H9 (cell line): Measurements from ENCODE around the gene KRT5. TPM values are rescaled to one million over a fixed set of nuclear protein-coding genes. Genes with fewer than 3 reads are reported as not detected.
A peak's percentile ranks its signal among the peaks of the same experiment; 100 is the strongest.

ENCODE experiments used
- DNase-seq: peaks from one replicate; pipeline ENCODE4 v3.0.0-alpha.2; 2017
- H2AFZ ChIP-seq: one replicate; pipeline ENCODE4 v1.6.1; 2013; ENCODE audit warnings: mild to moderate bottlenecking, low read length, control low read depth, moderate library complexity
- H2AK5ac ChIP-seq: 2 replicates; pipeline ENCODE4 v1.6.1; 2013; ENCODE audit warnings: low read length, control low read depth, mixed read lengths; ENCODE audit not compliant: insufficient read length
- H2BK120ac ChIP-seq: one replicate; pipeline ENCODE4 v1.6.1; 2013; ENCODE audit warnings: low read depth, mild to moderate bottlenecking, low read length, control low read depth, inconsistent platforms; ENCODE audit not compliant: poor library complexity, severe bottlenecking
- H2BK12ac ChIP-seq: 2 replicates; pipeline ENCODE4 v1.6.1; 2013; ENCODE audit warnings: low read length, control low read depth, mixed read lengths, low read depth; ENCODE audit not compliant: insufficient read length
- H2BK15ac ChIP-seq: 2 replicates; pipeline ENCODE4 v1.6.1; 2013; ENCODE audit warnings: low read depth, low read length, control low read depth
- H2BK20ac ChIP-seq: one replicate; pipeline ENCODE4 v1.6.1; 2013; ENCODE audit warnings: low read depth, mild to moderate bottlenecking, low read length, control low read depth, inconsistent platforms; ENCODE audit not compliant: poor library complexity, severe bottlenecking
- H2BK5ac ChIP-seq: 2 replicates; pipeline ENCODE4 v1.6.1; 2013; ENCODE audit warnings: low read length, control low read depth, mixed read lengths; ENCODE audit not compliant: insufficient read length
- H3K14ac ChIP-seq: 2 replicates; pipeline ENCODE4 v1.6.1; 2013; ENCODE audit warnings: low read length, control low read depth; ENCODE audit not compliant: insufficient read depth
- H3K18ac ChIP-seq: 2 replicates; pipeline ENCODE4 v1.6.1; 2013; ENCODE audit warnings: low read depth, mild to moderate bottlenecking, mixed read lengths, low read length, control low read depth; ENCODE audit not compliant: insufficient read length
- H3K23ac ChIP-seq: 2 replicates; pipeline ENCODE4 v1.6.1; 2013; ENCODE audit warnings: low read length, control low read depth, mixed read lengths, low read depth; ENCODE audit not compliant: insufficient read length
- H3K23me2 ChIP-seq: 2 replicates; pipeline ENCODE4 v1.6.1; 2013; ENCODE audit warnings: low read depth, mild to moderate bottlenecking, mixed read lengths, low read length, control low read depth; ENCODE audit not compliant: insufficient read length, poor library complexity, severe bottlenecking
- H3K27ac ChIP-seq: 2 replicates; pipeline ENCODE4 v1.5.1; 2013; ENCODE audit warnings: low read length, control low read depth, mixed read lengths, low read depth; ENCODE audit not compliant: insufficient read length
- H3K27me3 ChIP-seq: 2 replicates; pipeline ENCODE4 v1.6.1; 2013; ENCODE audit warnings: low read length, control low read depth, inconsistent platforms; ENCODE audit not compliant: insufficient read depth
- H3K4ac ChIP-seq: 2 replicates; pipeline ENCODE4 v1.6.1; 2013; ENCODE audit warnings: low read depth, mild to moderate bottlenecking, control low read depth, inconsistent platforms, low read length, moderate library complexity
- H3K4me1 ChIP-seq: 2 replicates; pipeline ENCODE4 v1.6.1; 2013; ENCODE audit warnings: low read length, control low read depth, inconsistent platforms; ENCODE audit not compliant: insufficient read depth
- H3K4me2 ChIP-seq: 2 replicates; pipeline ENCODE4 v1.6.1; 2013; ENCODE audit warnings: low read length, control low read depth, mixed read lengths; ENCODE audit not compliant: insufficient read length, insufficient read depth
- H3K56ac ChIP-seq: 2 replicates; pipeline ENCODE4 v1.6.1; 2013; ENCODE audit warnings: low read depth, mild to moderate bottlenecking, mixed read lengths, low read length, control low read depth; ENCODE audit not compliant: insufficient read length
- H3K79me1 ChIP-seq: 2 replicates; pipeline ENCODE4 v1.6.1; 2013; ENCODE audit warnings: low read depth, mild to moderate bottlenecking, moderate library complexity, low read length, control low read depth, inconsistent platforms; ENCODE audit not compliant: insufficient read depth, poor library complexity, severe bottlenecking
- H3K79me2 ChIP-seq: 2 replicates; pipeline ENCODE4 v1.6.1; 2013; ENCODE audit warnings: low read length, control low read depth, inconsistent platforms; ENCODE audit not compliant: insufficient read depth
- H3K9ac ChIP-seq: 2 replicates; pipeline ENCODE4 v1.6.1; 2013; ENCODE audit warnings: low read length, control low read depth, mixed read lengths; ENCODE audit not compliant: insufficient read length; ENCODE audit errors: extremely low read depth
- H3K9me3 ChIP-seq: one replicate; pipeline ENCODE4 v1.6.1; 2013; ENCODE audit warnings: low read depth, low read length, inconsistent platforms; ENCODE audit not compliant: control insufficient read depth
- H3T11ph ChIP-seq: one replicate; pipeline ENCODE4 v1.6.1; 2013; ENCODE audit warnings: mild to moderate bottlenecking, low read length, control low read depth, inconsistent platforms
- H4K20me1 ChIP-seq: one replicate; pipeline ENCODE4 v1.6.1; 2013; ENCODE audit not compliant: control insufficient read depth, insufficient read length, insufficient read depth
- H4K5ac ChIP-seq: 2 replicates; pipeline ENCODE4 v1.6.1; 2013; ENCODE audit warnings: low read depth, mild to moderate bottlenecking, mixed read lengths, low read length, control low read depth; ENCODE audit not compliant: insufficient read length
- H4K8ac ChIP-seq: replicated peaks from 2 replicates; pipeline ENCODE4 v1.6.1; 2013; ENCODE audit warnings: low read length, control low read depth, mixed read lengths, low read depth; ENCODE audit not compliant: insufficient read length
- H4K91ac ChIP-seq: 2 replicates; pipeline ENCODE4 v1.6.1; 2013; ENCODE audit warnings: low read depth, mild to moderate bottlenecking, moderate library complexity, mixed read lengths, low read length, control low read depth; ENCODE audit not compliant: insufficient read length
- H3K27ac Mint-ChIP-seq, 3 experiments: 2 replicates in 2 of 3; 3 replicates in 1 of 3; pipeline ENCODE4 v1.8.0; 2020 to 2021; ENCODE audit warnings: mixed read lengths in 3 of 3, mild to moderate bottlenecking in 1 of 3, moderate library complexity in 1 of 3
- H3K27me3 Mint-ChIP-seq: 2 replicates; pipeline ENCODE4 v1.8.0; 2021; ENCODE audit warnings: low read depth, mild to moderate bottlenecking, moderate library complexity, mixed read lengths
- H3K36me3 Mint-ChIP-seq, 3 experiments: 2 replicates in 2 of 3; 3 replicates in 1 of 3; pipeline ENCODE4 v1.8.0; 2020 to 2021; ENCODE audit warnings: low read depth in 3 of 3, mixed read lengths in 3 of 3; ENCODE audit not compliant: insufficient read depth in 1 of 3
- H3K4me1 Mint-ChIP-seq, 2 experiments: 2 replicates each; pipeline ENCODE4 v1.8.0; 2020; ENCODE audit warnings: mixed read lengths in 2 of 2
- H3K4me3 Mint-ChIP-seq, 2 experiments: 2 replicates in 1 of 2; 3 replicates in 1 of 2; pipeline ENCODE4 v1.8.0; 2020 to 2021; ENCODE audit warnings: mild to moderate bottlenecking in 2 of 2, mixed read lengths in 2 of 2, moderate library complexity in 1 of 2
- H3K9me3 Mint-ChIP-seq, 2 experiments: 2 replicates in 1 of 2; 3 replicates in 1 of 2; pipeline ENCODE4 v1.8.0; 2020; ENCODE audit warnings: mild to moderate bottlenecking in 2 of 2, mixed read lengths in 2 of 2, moderate library complexity in 1 of 2
- CTCF ChIP-seq: fragments of 200-600 bp; sonication (generic); conservative IDR thresholded peaks from 3 replicates; pipeline ENCODE4 v1.8.0; 2021; ENCODE audit warnings: antibody characterized with exemption, mild to moderate bottlenecking
- WGBS: extraction: QIAGEN DNeasy Blood & Tissue Kit; methylation state at CpG from one replicate; pipeline ENCODE4 v1.1.7; 2013; ENCODE audit warnings: missing lambda C conversion rate, low lambda C conversion rate, mixed read lengths; ENCODE audit not compliant: insufficient read length; ENCODE audit errors: extremely low coverage; 5-methylcytosine and 5-hydroxymethylcytosine counted together
- total RNA-seq: library from RNA; stranded (reverse); gene quantifications from 2 replicates; pipeline ENCODE4 v1.2.1, GENCODE V29; 2021

Gene KRT5
- total RNA-seq, 1 experiment from 2014 or later, result not detected

DNA sequence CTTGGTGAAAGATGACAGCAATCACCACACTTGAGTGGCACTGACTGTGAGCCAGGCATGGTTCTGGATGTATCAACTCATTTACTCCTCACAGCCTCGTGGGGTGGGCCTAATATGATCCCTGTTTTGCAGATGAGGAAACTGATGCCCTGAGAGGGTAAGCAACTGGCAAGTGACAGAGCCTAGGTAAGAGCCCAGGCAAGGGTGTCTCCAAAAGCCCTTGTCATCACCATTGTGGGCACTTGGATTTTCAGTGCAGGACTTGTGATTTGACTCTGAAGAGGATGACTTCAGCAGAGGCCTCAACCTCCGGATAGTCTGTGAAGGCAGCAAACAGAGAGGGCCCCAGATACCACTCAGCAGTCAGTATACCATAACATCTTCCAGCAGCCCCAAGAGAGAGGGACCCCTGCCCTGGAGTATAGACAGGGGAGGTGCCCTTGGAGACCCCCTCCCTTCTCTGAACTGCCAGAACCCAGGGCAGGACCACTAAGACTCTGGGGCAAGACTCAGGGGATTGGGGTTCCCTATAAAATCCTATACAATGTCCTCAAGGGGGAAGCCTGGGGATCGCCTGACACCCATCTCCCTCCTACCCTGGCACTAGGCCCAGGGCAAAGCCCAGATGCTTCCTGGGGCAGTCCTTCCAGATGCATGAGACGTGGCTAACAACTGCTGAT lies 7.1 kb upstream of the KRT5 start:
- Histone ChIP-seq H2BK5ac (no peak overlapping the region), H4K5ac (no peak overlapping the region), H4K91ac (no peak overlapping the region), H2BK20ac (no peak overlapping the region), H3T11ph (no peak overlapping the region), H4K20me1 (no peaks in the 10 kb centered on the region), H3K9ac (no peak overlapping the region), H3K23ac (no peak overlapping the region), H2BK120ac (no peak overlapping the region), H2AFZ (no peak overlapping the region), H3K56ac (no peak overlapping the region), H3K18ac (no peak overlapping the region), H3K14ac (no peak overlapping the region), H2BK15ac (no peak overlapping the region), H3K27me3 (no peaks in the 10 kb centered on the region; the same call in 1 of the 2 replicates), H3K27ac (no peak overlapping the region), H3K4me2 (no peak overlapping the region), H3K4ac (no peak overlapping the region), H3K4me1 (no peaks in the 10 kb centered on the region), H3K23me2 (no peaks in the 10 kb centered on the region), H3K79me2 (no peaks in the 10 kb centered on the region), H2AK5ac (no peak overlapping the region), H4K8ac (no peak overlapping the region), H2BK12ac (no peak overlapping the region), H3K79me1 (no peaks in the 10 kb centered on the region), H3K9me3 (no peaks in the 10 kb centered on the region)
- H3K27ac Mint-ChIP-seq, result no peak overlapping the region
- H3K4me3 Mint-ChIP-seq, result no peak overlapping the region
- TF ChIP-seq CTCF, result no peak
- H3K27me3 Mint-ChIP-seq, result peaks cover 8% of the 10 kb centered on the region
- WGBS, result no CpG with 5 or more reads among the region's 4 CpGs
- H3K4me1 Mint-ChIP-seq, result peaks cover 2 to 4% of the 10 kb centered on the region in 2 experiments; a peak in 2 of 4 replicates
- H3K9me3 Mint-ChIP-seq, result no peaks in the 10 kb centered on the region
- H3K36me3 Mint-ChIP-seq, result no peaks in the 10 kb centered on the region
- peak; percentile 13 for DNase-seq
